Neural cell (in vitro differentiated cells): ENCODE data around the gene ZC4H2. TPM values are rescaled to one million over a fixed set of nuclear protein-coding genes. Genes with fewer than 3 reads are reported as not detected.
"Not testable (repeated sequence)": the region's sequence is repeated elsewhere in the genome, so short reads cannot be mapped to it uniquely, and the experiment has no call there.

Experiments
- H2AFZ ChIP-seq: fragments of 200-600, 300-800 bp; sonication (generic), shearing (Covaris generic); 2 replicates; pipeline ENCODE4 v1.6.0; 2014; ENCODE audit warnings: low read depth, mild to moderate bottlenecking, antibody characterized with exemption, low read length, moderate library complexity
- H3F3A ChIP-seq: fragments of 200-600 bp; shearing (Covaris generic); 2 replicates; pipeline ENCODE4 v1.6.1; 2016; ENCODE audit warnings: mild to moderate bottlenecking, moderate library complexity, mixed read lengths, antibody characterized with exemption, low read length; ENCODE audit not compliant: insufficient read depth, poor library complexity, severe bottlenecking
- H3K27ac ChIP-seq: fragments of 200-600, 300-800 bp; sonication (generic), shearing (Covaris generic); 2 replicates; pipeline ENCODE4 v1.5.1; 2014; ENCODE audit warnings: mild to moderate bottlenecking, low read length, moderate library complexity
- H3K27me3 ChIP-seq: fragments of 300-800, 200-600 bp; sonication (generic), shearing (Covaris generic); 2 replicates; pipeline ENCODE4 v1.6.0; 2014; ENCODE audit warnings: mild to moderate bottlenecking, low read depth, low read length, moderate library complexity; ENCODE audit not compliant: insufficient read depth
- H3K36me3 ChIP-seq: fragments of 300-800, 200-600 bp; sonication (generic), shearing (Covaris generic); 2 replicates; pipeline ENCODE4 v1.5.1; 2014; ENCODE audit warnings: mild to moderate bottlenecking, antibody characterized with exemption, low read length, moderate library complexity; ENCODE audit not compliant: insufficient read depth
- H3K4me2 ChIP-seq: fragments of 300-800, 200-600 bp; sonication (generic), shearing (Covaris generic); 2 replicates; pipeline ENCODE4 v1.6.0; 2014; ENCODE audit warnings: mild to moderate bottlenecking, low read length
- H3K4me3 ChIP-seq: fragments of 300-800, 200-600 bp; sonication (generic), shearing (Covaris generic); 2 replicates; pipeline ENCODE4 v1.5.1; 2014; ENCODE audit warnings: mild to moderate bottlenecking, low read length, moderate library complexity
- H3K79me2 ChIP-seq: fragments of 200-600 bp; shearing (Covaris generic); replicated peaks from 2 replicates; pipeline ENCODE4 v1.6.0; 2014; ENCODE audit warnings: mild to moderate bottlenecking, low read length, moderate library complexity; ENCODE audit not compliant: insufficient read depth
- H3K9ac ChIP-seq: fragments of 300-800, 200-600 bp; sonication (generic), shearing (Covaris generic); 2 replicates; pipeline ENCODE4 v1.6.1; 2016; ENCODE audit warnings: mild to moderate bottlenecking, low read length, mixed read lengths
- H3K9me2 ChIP-seq: fragments of 200-600 bp; shearing (Covaris generic); 2 replicates; pipeline ENCODE4 v1.6.1; 2016; ENCODE audit warnings: mild to moderate bottlenecking, low read length, mixed read lengths; ENCODE audit not compliant: insufficient read depth
- H3K9me3 ChIP-seq: fragments of 200-600, 300-800 bp; sonication (generic), shearing (Covaris generic); 2 replicates; pipeline ENCODE4 v1.6.1; 2016; ENCODE audit warnings: mild to moderate bottlenecking, mixed run types, low read length, moderate library complexity, mixed read lengths
- H4K20me1 ChIP-seq: fragments of 200-600 bp; shearing (Covaris generic); 2 replicates; pipeline ENCODE4 v1.6.1; 2016; ENCODE audit warnings: mild to moderate bottlenecking, mixed run types; ENCODE audit not compliant: insufficient read depth
- CTCF ChIP-seq: fragments of 450-650 bp; IDR thresholded peaks from 2 replicates; pipeline ENCODE4 v1.5.1; 2014; ENCODE audit warnings: antibody characterized with exemption, mild to moderate bottlenecking, moderate library complexity; ENCODE audit not compliant: poor library complexity, severe bottlenecking
- EP300 ChIP-seq: fragments of 450-650 bp; conservative IDR thresholded peaks from 2 replicates; pipeline ENCODE4 v1.6.1; 2014; ENCODE audit warnings: antibody characterized with exemption, mild to moderate bottlenecking, moderate library complexity; ENCODE audit not compliant: poor library complexity, severe bottlenecking
- EZH2 ChIP-seq: fragments of 200-600, 300-800 bp; shearing (Covaris generic), sonication (generic); IDR thresholded peaks from 2 replicates; pipeline ENCODE4 v1.6.1; 2014; ENCODE audit warnings: antibody characterized with exemption, low read length, borderline replicate concordance, mild to moderate bottlenecking; ENCODE audit not compliant: insufficient read depth, poor library complexity, severe bottlenecking
- MXI1 ChIP-seq: fragments of 450-650 bp; conservative IDR thresholded peaks from 2 replicates; pipeline ENCODE4 v1.6.1; 2014; ENCODE audit warnings: antibody characterized with exemption, mild to moderate bottlenecking; ENCODE audit not compliant: poor library complexity, severe bottlenecking
- POLR2AphosphoS5 ChIP-seq: IDR thresholded peaks from 2 replicates; pipeline ENCODE4 v1.6.1; 2012
- RAD21 ChIP-seq: fragments of 450-650 bp; conservative IDR thresholded peaks from 2 replicates; pipeline ENCODE4 v1.6.1; 2014; ENCODE audit warnings: antibody characterized with exemption, mild to moderate bottlenecking, moderate library complexity
- REST ChIP-seq: IDR thresholded peaks from 2 replicates; pipeline ENCODE4 v1.6.1; 2012; ENCODE audit warnings: borderline replicate concordance
- SMC3 ChIP-seq: fragments of 450-650 bp; conservative IDR thresholded peaks from 2 replicates; pipeline ENCODE4 v1.6.1; 2014; ENCODE audit warnings: antibody characterized with exemption, mild to moderate bottlenecking, moderate library complexity; ENCODE audit not compliant: poor library complexity
- TAF1 ChIP-seq: IDR thresholded peaks from 2 replicates; pipeline ENCODE4 v1.6.1; 2012; ENCODE audit warnings: low read depth
- polyA plus RNA-seq: library from polyadenylated mRNA; depleted of rRNA; stranded (reverse); fragments of >200 nt; gene quantifications from 2 replicates; pipeline ENCODE4 v1.2.3, GENCODE V29; 2014

ZC4H2 gene
- polyA plus RNA-seq, 1 donor from 2014 or later = 81.4 TPM

GRCh38 chrX:64894454-64895038, 81.7 kb downstream of the ZC4H2 start:
- H3K79me2 ChIP-seq = no peaks in the 10 kb centered on the region
- no peaks in the 10 kb centered on the region for H4K20me1 ChIP-seq
- H2AFZ ChIP-seq = no peak overlapping the region
- H3K27ac ChIP-seq = no peak overlapping the region
- no peaks in the 10 kb centered on the region for H3K9me3 ChIP-seq
- no peaks in the 10 kb centered on the region for H3K9me2 ChIP-seq
- TF ChIP-seq MXI1 (no peak), POLR2AphosphoS5 (no peak), CTCF (no peak), REST (no peak), TAF1 (no peak), EZH2 (no peak), RAD21 (no peak), EP300 (no peak), SMC3 (no peak)
- H3K36me3 ChIP-seq = no peaks in the 10 kb centered on the region
- H3K4me3 ChIP-seq = no peak overlapping the region
- H3K27me3 ChIP-seq = no peaks in the 10 kb centered on the region
- H3K9ac ChIP-seq = no peak overlapping the region
- H3F3A ChIP-seq = no peaks in the 10 kb centered on the region
- no peak overlapping the region for H3K4me2 ChIP-seq

GRCh38 chrX:64885850-64886249, 90.4 kb downstream of the ZC4H2 start:
- TF ChIP-seq SMC3 = no peak
- TF ChIP-seq EP300 = no peak
- no peak for TF ChIP-seq REST
- TF ChIP-seq CTCF = no peak
- TF ChIP-seq MXI1 = no peak
- no peak for TF ChIP-seq EZH2
- no peak for TF ChIP-seq POLR2AphosphoS5
- no peak for TF ChIP-seq RAD21
- TF ChIP-seq TAF1 = no peak
- Histone ChIP-seq H3K79me2 (no peaks in the 10 kb centered on the region), H3K27me3 (no peaks in the 10 kb centered on the region), H3K9me3 (no peaks in the 10 kb centered on the region), H2AFZ (no peak overlapping the region), H3K4me3 (no peak overlapping the region), H4K20me1 (no peaks in the 10 kb centered on the region), H3K9me2 (no peaks in the 10 kb centered on the region), H3K4me2 (no peak overlapping the region), H3K36me3 (no peaks in the 10 kb centered on the region), H3K27ac (no peak overlapping the region), H3F3A (no peaks in the 10 kb centered on the region), H3K9ac (no peak overlapping the region)

- not testable (repeated sequence) for H3K27me3 ChIP-seq, H3K79me2 ChIP-seq, H3K36me3 ChIP-seq, H3F3A ChIP-seq, H3K4me2 ChIP-seq, H3K27ac ChIP-seq, H4K20me1 ChIP-seq, H2AFZ ChIP-seq, H3K9ac ChIP-seq, H3K9me2 ChIP-seq, H3K4me3 ChIP-seq, H3K9me3 ChIP-seq
Observed at GRCh38 chrX:64878709-64879108, 97.5 kb downstream of the ZC4H2 start.
